HepG2 (cell line): ENCODE data around the gene CENPB. TPM values are rescaled to one million over a fixed set of nuclear protein-coding genes. Genes with fewer than 3 reads are reported as not detected.

ENCODE experiments used
- FOXC1 ChIP-seq: sonication (generic); formaldehyde crosslinking; IDR thresholded peaks from 2 replicates; pipeline ENCODE4 v1.8.0; 2022; ENCODE audit warnings: mild to moderate bottlenecking, missing genetic modification reagents, borderline replicate concordance
- HOXA3 ChIP-seq: sonication (generic); formaldehyde crosslinking; IDR thresholded peaks from 2 replicates; pipeline ENCODE4 v1.5.0; 2020; ENCODE audit warnings: missing genetic modification reagents
- KDM5A ChIP-seq: fragments of 200-600 bp; sonication (generic); IDR thresholded peaks from 2 replicates; pipeline ENCODE4 v1.7.0; 2018; ENCODE audit warnings: antibody characterized with exemption, mild to moderate bottlenecking, low read length, borderline replicate concordance
- RNF2 ChIP-seq: fragments of 450-650 bp; conservative IDR thresholded peaks from 2 replicates; pipeline ENCODE4 v1.6.1; 2016; ENCODE audit warnings: low read depth
- SOX6 ChIP-seq, 2 experiments: fragments of 450-650 bp in 1 of 2; sonication (generic) in 1 of 2; formaldehyde crosslinking in 1 of 2; IDR thresholded peaks; 2 replicates each; pipeline versions ENCODE4 v1.4.0 to v1.6.1; 2017 to 2020; ENCODE audit warnings: antibody characterized with exemption in 1 of 2, mild to moderate bottlenecking in 1 of 2, missing genetic modification reagents in 1 of 2
- ZNF83 ChIP-seq: sonication (generic); formaldehyde crosslinking; IDR thresholded peaks from 2 replicates; pipeline ENCODE4 v1.4.0; 2020; ENCODE audit warnings: missing genetic modification reagents, mild to moderate bottlenecking, borderline replicate concordance
- polyA plus RNA-seq, 8 experiments: library from polyadenylated mRNA; depleted of rRNA in 3 of 8; stranded (reverse) in 7 of 8; unstranded in 1 of 8; fragments of >200 nt; fragmentation: Illumina TruSeq in 4 of 8; extraction: Trizol in 4 of 8; gene quantifications; 2 replicates each; pipeline versions ENCODE4 v1.2.1 to v1.2.3, GENCODE V29; 2011 to 2016; ENCODE audit warnings: low read depth in 4 of 8, missing spikeins in 1 of 8, mixed read lengths in 1 of 8; ENCODE audit not compliant: insufficient read depth in 1 of 8
- total RNA-seq, 5 experiments: library from RNA; depleted of rRNA; stranded (reverse); fragments of >200 nt; fragmentation: Illumina TruSeq; extraction: Trizol; gene quantifications; 2 replicates each; pipeline ENCODE4 v1.2.3, GENCODE V29; 2016; ENCODE audit warnings: low read depth in 1 of 5
- TF ChIP-seq, protein P1 (sequence below): sonication (generic); formaldehyde crosslinking; IDR thresholded peaks from 2 replicates; pipeline ENCODE4 v1.8.1; 2022; ENCODE audit warnings: low read depth, mild to moderate bottlenecking, missing genetic modification reagents
- TF ChIP-seq, protein P2 (sequence below): sonication (generic); formaldehyde crosslinking; IDR thresholded peaks from 2 replicates; pipeline ENCODE4 v1.8.0; 2022; ENCODE audit warnings: missing genetic modification reagents, mild to moderate bottlenecking, borderline replicate concordance
- TF ChIP-seq, protein P3 (sequence below): sonication (generic); formaldehyde crosslinking; IDR thresholded peaks from 2 replicates; pipeline ENCODE4 v1.4.0; 2020; ENCODE audit warnings: missing genetic modification reagents
- TF ChIP-seq, protein P4 (sequence below), 2 experiments: sonication (generic) in 1 of 2; formaldehyde crosslinking in 1 of 2; IDR thresholded peaks; 2 replicates each; pipeline versions ENCODE4 v1.5.1 to v1.6.1; 2011 to 2020; ENCODE audit warnings: borderline replicate concordance in 1 of 2, low read depth in 1 of 2, low read length in 1 of 2, mild to moderate bottlenecking in 1 of 2, missing genetic modification reagents in 1 of 2, moderate library complexity in 1 of 2
- TF ChIP-seq, protein P5 (sequence below), 2 experiments: sonication (generic) in 1 of 2; formaldehyde crosslinking in 1 of 2; IDR thresholded peaks; 2 replicates each; pipeline versions ENCODE4 v1.4.0 to v1.6.1; 2016 to 2020; ENCODE audit warnings: borderline replicate concordance in 1 of 2, low read depth in 1 of 2, mild to moderate bottlenecking in 1 of 2, missing genetic modification reagents in 1 of 2

CENPB gene
- total and polyA plus RNA-seq, 2 of the 13 experiments (the other 11 are each of a cell fraction or from before 2014, with no cell fraction given) = 10.4 to 54.5 TPM

DNA sequence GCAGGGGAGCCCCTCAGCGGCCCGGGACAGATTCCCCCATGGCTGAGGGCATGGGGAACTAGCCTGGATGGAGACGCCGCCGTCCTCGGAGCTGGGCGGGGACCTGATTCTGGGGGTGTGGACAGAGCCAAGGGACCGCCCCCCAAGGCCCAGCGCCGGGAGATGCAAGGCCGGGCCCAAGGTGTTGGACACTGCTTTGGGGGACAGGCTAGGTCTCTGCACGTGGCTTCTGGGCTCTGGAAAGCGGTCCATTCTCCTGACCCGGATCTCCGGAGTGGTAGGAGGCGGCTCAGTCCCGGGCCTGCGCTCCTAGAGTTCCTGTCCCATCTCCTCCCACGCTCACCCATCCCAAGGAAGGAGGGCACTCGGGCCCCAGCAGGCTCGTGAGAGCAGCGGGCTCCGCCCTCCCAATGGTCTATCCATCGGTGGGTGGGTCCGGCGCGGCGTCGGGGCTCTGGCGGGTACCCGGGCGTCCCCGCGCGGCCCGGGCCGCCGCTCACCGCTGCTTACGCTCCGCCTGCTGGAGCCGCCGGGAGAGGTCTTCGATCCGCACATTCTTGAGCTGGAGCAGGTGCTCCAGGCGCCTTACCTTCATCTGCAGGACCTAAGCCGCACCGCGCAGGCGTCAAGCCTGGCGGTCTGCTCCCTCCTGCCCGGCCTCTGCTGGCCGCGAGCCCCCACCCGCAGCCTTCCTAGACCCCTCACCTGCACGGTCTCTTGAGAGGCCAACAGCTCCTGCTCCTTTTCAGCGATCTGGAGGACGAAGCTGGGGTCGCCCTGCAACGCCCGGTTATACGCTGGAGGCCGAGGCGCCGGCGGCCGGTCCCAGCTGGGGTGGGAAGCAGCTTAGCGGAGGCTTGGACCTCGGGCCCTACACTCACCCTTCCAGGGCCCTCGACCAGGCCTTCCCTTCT lies 8.6 kb downstream of the CENPB start (continued):
- no peak for TF ChIP-seq KDM5A
- TF ChIP-seq FOXC1 (CRISPR knock-in tag) = no peak; the same call in 1 of the 2 replicates
- no peak; the same call in 1 of the 2 replicates for TF ChIP-seq HOXA3 (CRISPR knock-in tag)
- TF ChIP-seq, protein P1, sequence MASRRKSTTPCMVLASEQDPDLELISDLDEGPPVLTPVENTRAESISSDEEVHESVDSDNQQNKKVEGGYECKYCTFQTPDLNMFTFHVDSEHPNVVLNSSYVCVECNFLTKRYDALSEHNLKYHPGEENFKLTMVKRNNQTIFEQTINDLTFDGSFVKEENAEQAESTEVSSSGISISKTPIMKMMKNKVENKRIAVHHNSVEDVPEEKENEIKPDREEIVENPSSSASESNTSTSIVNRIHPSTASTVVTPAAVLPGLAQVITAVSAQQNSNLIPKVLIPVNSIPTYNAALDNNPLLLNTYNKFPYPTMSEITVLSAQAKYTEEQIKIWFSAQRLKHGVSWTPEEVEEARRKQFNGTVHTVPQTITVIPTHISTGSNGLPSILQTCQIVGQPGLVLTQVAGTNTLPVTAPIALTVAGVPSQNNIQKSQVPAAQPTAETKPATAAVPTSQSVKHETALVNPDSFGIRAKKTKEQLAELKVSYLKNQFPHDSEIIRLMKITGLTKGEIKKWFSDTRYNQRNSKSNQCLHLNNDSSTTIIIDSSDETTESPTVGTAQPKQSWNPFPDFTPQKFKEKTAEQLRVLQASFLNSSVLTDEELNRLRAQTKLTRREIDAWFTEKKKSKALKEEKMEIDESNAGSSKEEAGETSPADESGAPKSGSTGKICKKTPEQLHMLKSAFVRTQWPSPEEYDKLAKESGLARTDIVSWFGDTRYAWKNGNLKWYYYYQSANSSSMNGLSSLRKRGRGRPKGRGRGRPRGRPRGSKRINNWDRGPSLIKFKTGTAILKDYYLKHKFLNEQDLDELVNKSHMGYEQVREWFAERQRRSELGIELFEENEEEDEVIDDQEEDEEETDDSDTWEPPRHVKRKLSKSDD (CRISPR knock-in tag) = no peak
- no peak for TF ChIP-seq SOX6 (IDR thresholded peaks at IDR 0.05)
- TF ChIP-seq SOX6 (CRISPR knock-in tag; IDR thresholded peaks at IDR 0.05) = no peak; the same call in 1 of the 2 replicates
- TF ChIP-seq, protein P2, sequence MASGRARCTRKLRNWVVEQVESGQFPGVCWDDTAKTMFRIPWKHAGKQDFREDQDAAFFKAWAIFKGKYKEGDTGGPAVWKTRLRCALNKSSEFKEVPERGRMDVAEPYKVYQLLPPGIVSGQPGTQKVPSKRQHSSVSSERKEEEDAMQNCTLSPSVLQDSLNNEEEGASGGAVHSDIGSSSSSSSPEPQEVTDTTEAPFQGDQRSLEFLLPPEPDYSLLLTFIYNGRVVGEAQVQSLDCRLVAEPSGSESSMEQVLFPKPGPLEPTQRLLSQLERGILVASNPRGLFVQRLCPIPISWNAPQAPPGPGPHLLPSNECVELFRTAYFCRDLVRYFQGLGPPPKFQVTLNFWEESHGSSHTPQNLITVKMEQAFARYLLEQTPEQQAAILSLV (CRISPR knock-in tag) = no peak
- TF ChIP-seq, protein P3, sequence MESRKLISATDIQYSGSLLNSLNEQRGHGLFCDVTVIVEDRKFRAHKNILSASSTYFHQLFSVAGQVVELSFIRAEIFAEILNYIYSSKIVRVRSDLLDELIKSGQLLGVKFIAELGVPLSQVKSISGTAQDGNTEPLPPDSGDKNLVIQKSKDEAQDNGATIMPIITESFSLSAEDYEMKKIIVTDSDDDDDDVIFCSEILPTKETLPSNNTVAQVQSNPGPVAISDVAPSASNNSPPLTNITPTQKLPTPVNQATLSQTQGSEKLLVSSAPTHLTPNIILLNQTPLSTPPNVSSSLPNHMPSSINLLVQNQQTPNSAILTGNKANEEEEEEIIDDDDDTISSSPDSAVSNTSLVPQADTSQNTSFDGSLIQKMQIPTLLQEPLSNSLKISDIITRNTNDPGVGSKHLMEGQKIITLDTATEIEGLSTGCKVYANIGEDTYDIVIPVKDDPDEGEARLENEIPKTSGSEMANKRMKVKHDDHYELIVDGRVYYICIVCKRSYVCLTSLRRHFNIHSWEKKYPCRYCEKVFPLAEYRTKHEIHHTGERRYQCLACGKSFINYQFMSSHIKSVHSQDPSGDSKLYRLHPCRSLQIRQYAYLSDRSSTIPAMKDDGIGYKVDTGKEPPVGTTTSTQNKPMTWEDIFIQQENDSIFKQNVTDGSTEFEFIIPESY (CRISPR knock-in tag) = no peak; the same call in 1 of the 2 replicates
- no peak; the same call in 1 of the 2 replicates for TF ChIP-seq RNF2
- TF ChIP-seq, protein P4, sequence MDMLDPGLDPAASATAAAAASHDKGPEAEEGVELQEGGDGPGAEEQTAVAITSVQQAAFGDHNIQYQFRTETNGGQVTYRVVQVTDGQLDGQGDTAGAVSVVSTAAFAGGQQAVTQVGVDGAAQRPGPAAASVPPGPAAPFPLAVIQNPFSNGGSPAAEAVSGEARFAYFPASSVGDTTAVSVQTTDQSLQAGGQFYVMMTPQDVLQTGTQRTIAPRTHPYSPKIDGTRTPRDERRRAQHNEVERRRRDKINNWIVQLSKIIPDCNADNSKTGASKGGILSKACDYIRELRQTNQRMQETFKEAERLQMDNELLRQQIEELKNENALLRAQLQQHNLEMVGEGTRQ (IDR thresholded peaks at IDR 0.05; ENCODE audit: low read depth, low read length) = no peak
- TF ChIP-seq, protein P4 (CRISPR knock-in tag; IDR thresholded peaks at IDR 0.05; ENCODE audit: borderline replicate concordance) = no peak
- TF ChIP-seq ZNF83 (CRISPR knock-in tag) = 0 out of 2 replicates have a peak, but pooled peaks have one; percentile 15
- TF ChIP-seq, protein P5, sequence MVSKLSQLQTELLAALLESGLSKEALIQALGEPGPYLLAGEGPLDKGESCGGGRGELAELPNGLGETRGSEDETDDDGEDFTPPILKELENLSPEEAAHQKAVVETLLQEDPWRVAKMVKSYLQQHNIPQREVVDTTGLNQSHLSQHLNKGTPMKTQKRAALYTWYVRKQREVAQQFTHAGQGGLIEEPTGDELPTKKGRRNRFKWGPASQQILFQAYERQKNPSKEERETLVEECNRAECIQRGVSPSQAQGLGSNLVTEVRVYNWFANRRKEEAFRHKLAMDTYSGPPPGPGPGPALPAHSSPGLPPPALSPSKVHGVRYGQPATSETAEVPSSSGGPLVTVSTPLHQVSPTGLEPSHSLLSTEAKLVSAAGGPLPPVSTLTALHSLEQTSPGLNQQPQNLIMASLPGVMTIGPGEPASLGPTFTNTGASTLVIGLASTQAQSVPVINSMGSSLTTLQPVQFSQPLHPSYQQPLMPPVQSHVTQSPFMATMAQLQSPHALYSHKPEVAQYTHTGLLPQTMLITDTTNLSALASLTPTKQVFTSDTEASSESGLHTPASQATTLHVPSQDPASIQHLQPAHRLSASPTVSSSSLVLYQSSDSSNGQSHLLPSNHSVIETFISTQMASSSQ (IDR thresholded peaks at IDR 0.05; ENCODE audit: low read depth) = no peak
- TF ChIP-seq, protein P5 (CRISPR knock-in tag; IDR thresholded peaks at IDR 0.05; ENCODE audit: borderline replicate concordance) = no peak
